OCI-LY1 (cell line): Measurements from ENCODE around the gene DGKG.

Source experiments
- H2AFZ ChIP-seq: fragments of 200-600 bp; sonication (generic), shearing (Covaris generic); 2 replicates; pipeline ENCODE4 v1.6.0; 2014; ENCODE audit warnings: antibody characterized with exemption, mild to moderate bottlenecking, low read length
- H3F3A ChIP-seq: fragments of 200-600 bp; sonication (generic), shearing (Covaris generic); 2 replicates; pipeline ENCODE4 v1.6.0; 2014; ENCODE audit warnings: mild to moderate bottlenecking, antibody characterized with exemption, low read length, moderate library complexity; ENCODE audit not compliant: insufficient read depth
- H3K27ac ChIP-seq: fragments of 200-600 bp; sonication (generic); 2 replicates; pipeline ENCODE4 v1.5.1; 2014; ENCODE audit warnings: low read length, mixed run types, mild to moderate bottlenecking, low read depth; ENCODE audit not compliant: poor library complexity, severe bottlenecking
- H3K27me3 ChIP-seq: fragments of 200-600 bp; sonication (generic); 2 replicates; pipeline ENCODE4 v1.6.0; 2014; ENCODE audit warnings: antibody characterized with exemption, mild to moderate bottlenecking, low read length, moderate library complexity; ENCODE audit not compliant: insufficient read depth
- H3K36me3 ChIP-seq: fragments of 200-600 bp; sonication (generic); 2 replicates; pipeline ENCODE4 v1.6.1; 2014; ENCODE audit warnings: mild to moderate bottlenecking, antibody characterized with exemption, low read length, moderate library complexity, mixed read lengths; ENCODE audit not compliant: insufficient read depth
- H3K4me1 ChIP-seq: fragments of 200-600 bp; sonication (generic); 2 replicates; pipeline ENCODE4 v1.5.1; 2014; ENCODE audit warnings: mild to moderate bottlenecking, low read length, moderate library complexity; ENCODE audit not compliant: insufficient read depth, severe bottlenecking
- H3K4me2 ChIP-seq: fragments of 200-600 bp; sonication (generic), shearing (Covaris generic); 2 replicates; pipeline ENCODE4 v1.6.1; 2014; ENCODE audit warnings: low read length
- H3K4me3 ChIP-seq: fragments of 200-600 bp; sonication (generic); 2 replicates; pipeline ENCODE4 v1.5.1; 2014; ENCODE audit warnings: low read length, low read depth, mild to moderate bottlenecking, mixed read lengths; ENCODE audit not compliant: poor library complexity, severe bottlenecking
- H3K79me2 ChIP-seq: fragments of 200-600 bp; shearing (Covaris generic); 2 replicates; pipeline ENCODE4 v1.6.1; 2016; ENCODE audit warnings: mixed run types, low read length, mixed read lengths; ENCODE audit not compliant: insufficient read depth
- H3K9ac ChIP-seq: fragments of 200-600 bp; sonication (generic), shearing (Covaris generic); 2 replicates; pipeline ENCODE4 v1.6.1; 2014; ENCODE audit warnings: mild to moderate bottlenecking, low read length, mixed read lengths
- H3K9me2 ChIP-seq: fragments of 200-600 bp; sonication (generic), shearing (Covaris generic); 2 replicates; pipeline ENCODE4 v1.6.1; 2014; ENCODE audit warnings: low read depth, mild to moderate bottlenecking, low read length, mixed read lengths
- H3K9me3 ChIP-seq: fragments of 200-600 bp; shearing (Covaris generic); 2 replicates; pipeline ENCODE4 v1.6.1; 2014; ENCODE audit warnings: low read length, mixed read lengths
- H4K20me1 ChIP-seq: fragments of 200-600 bp; sonication (generic), shearing (Covaris generic); 2 replicates; pipeline ENCODE4 v1.6.0; 2016; ENCODE audit warnings: mild to moderate bottlenecking, low read length; ENCODE audit not compliant: insufficient read depth
- CTCF ChIP-seq: fragments of 200-600 bp; sonication (generic), shearing (Covaris generic); IDR thresholded peaks from 2 replicates; pipeline ENCODE4 v1.5.1; 2017; ENCODE audit warnings: mild to moderate bottlenecking, antibody characterized with exemption, low read length, moderate library complexity, mixed read lengths
- EZH2 ChIP-seq: fragments of 200-600 bp; sonication (generic), shearing (Covaris generic); IDR thresholded peaks from 2 replicates; pipeline ENCODE4 v1.8.0; 2017; ENCODE audit warnings: borderline replicate concordance, mixed run types, mild to moderate bottlenecking, antibody characterized with exemption, low read length, moderate library complexity, mixed read lengths

Gene DGKG

GRCh38 chr3:186117521-186118134 lies 244.4 kb downstream of the DGKG start:
- Histone ChIP-seq H2AFZ (no peak overlapping the region), H3K9ac (no peak overlapping the region), H3K4me1 (no peaks in the 10 kb centered on the region), H3K27ac (no peak overlapping the region), H3K79me2 (no peaks in the 10 kb centered on the region), H3F3A (no peaks in the 10 kb centered on the region), H4K20me1 (no peaks in the 10 kb centered on the region), H3K4me2 (no peak overlapping the region), H3K27me3 (peaks cover 13% of the 10 kb centered on the region; the same call in 1 of the 2 replicates), H3K4me3 (no peak overlapping the region), H3K36me3 (no peaks in the 10 kb centered on the region), H3K9me3 (no peaks in the 10 kb centered on the region), H3K9me2 (no peaks in the 10 kb centered on the region)
- TF ChIP-seq EZH2 (no peak), CTCF (no peak)

GRCh38 chr3:186115239-186115996 lies 246.6 kb downstream of the DGKG start:
- peaks cover 20% of the 10 kb centered on the region; the same call in 1 of the 2 replicates for H3K27me3 ChIP-seq
- no peak overlapping the region for H3K9ac ChIP-seq
- H3K4me1 ChIP-seq = no peaks in the 10 kb centered on the region

More at GRCh38 chr3:186115239-186115996, 246.6 kb downstream of the DGKG start:
- no peaks in the 10 kb centered on the region for H4K20me1 ChIP-seq
- H3K4me2 ChIP-seq = no peak overlapping the region
- H3K9me3 ChIP-seq = no peaks in the 10 kb centered on the region
- H3K27ac ChIP-seq = no peak overlapping the region
- no peaks in the 10 kb centered on the region for H3K9me2 ChIP-seq
- no peak for TF ChIP-seq EZH2
- no peak for TF ChIP-seq CTCF
- H3F3A ChIP-seq = no peaks in the 10 kb centered on the region
- no peak overlapping the region for H3K4me3 ChIP-seq
- no peak overlapping the region for H2AFZ ChIP-seq
- H3K36me3 ChIP-seq = no peaks in the 10 kb centered on the region
- no peaks in the 10 kb centered on the region for H3K79me2 ChIP-seq
